UCSD-AML1 (cell line): ENCODE results near the gene C17orf107.
"Not testable (repeated sequence)": the region's sequence is repeated elsewhere in the genome, so short reads cannot be mapped to it uniquely, and the experiment has no call there.

Experiments
- DNase-seq: peaks from one replicate; lab custom pipeline; 2025; ENCODE audit not compliant: unreplicated experiment; lab: John Stamatoyannopoulos, UW

The C17orf107 gene

DNA sequence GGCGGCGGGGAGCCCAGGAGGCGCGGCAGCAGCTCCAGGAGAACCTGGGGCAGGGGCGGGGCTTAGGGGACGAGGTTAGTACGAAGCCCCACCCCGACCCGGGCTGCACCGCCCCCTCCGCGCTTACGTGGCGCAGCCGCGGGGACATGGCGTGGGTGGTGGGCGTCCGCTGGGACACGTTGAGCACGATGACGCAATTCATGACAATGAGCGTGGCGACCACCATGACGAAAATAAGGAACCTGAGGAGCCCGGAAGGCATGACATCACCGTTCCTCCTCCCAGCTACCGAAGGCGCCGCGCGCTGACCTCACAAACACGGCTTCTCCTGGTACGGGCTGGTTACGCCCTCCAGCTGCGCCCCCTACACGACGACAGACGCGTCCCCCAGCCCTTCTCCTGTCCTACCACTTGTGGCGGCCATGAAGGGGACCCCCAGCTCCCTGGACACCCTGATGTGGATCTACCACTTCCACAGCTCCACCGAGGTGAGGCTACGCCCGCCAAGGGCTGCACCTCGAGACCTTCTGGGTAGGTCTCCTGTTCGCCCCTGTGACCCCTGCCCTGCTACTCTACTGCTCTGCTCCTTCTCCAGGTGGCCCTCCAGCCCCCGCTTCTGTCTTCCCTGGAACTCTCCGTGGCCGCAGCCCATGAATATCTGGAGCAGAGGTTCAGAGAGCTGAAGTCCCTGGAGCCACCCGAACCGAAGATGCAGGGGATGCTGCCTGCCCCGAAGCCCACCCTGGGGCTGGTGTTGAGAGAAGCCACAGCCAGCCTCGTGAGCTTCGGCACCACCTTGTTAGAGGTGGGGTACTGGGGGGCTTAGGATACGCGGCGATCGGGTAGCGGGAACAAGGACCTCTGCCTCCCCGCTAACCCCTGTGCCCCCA lies at the start of gene C17orf107:
C17orf107 (plus strand) TSS at position 196 of the 890 bp plus-strand sequence; CDS start at position 423, 227 bp downstream.
- no peak for DNase-seq

- DNase-seq: no peak
Observed at GRCh38 chr17:4850246-4850645, 49.1 kb upstream of the C17orf107 start.

DNA sequence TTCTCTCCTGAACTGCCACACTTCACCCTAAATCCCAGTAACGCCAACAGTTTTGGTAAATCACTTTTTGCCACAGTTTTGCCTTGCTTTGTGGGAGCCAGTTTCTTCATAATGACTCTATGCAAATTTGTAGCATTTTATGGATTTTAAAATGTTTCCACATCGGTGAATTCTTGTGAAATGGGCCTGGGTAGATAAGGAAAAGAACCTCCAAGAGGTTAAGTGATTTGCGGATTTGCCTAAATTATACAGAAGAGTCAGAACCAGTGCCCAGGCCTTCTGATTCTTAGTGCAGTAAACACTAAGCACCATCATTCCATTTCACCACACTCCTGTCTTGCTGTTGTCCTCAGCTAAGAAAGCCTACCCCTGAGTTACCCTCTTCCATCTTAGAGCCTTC lies 48.3 kb upstream of the C17orf107 start:
- DNase-seq: no peak

DNA sequence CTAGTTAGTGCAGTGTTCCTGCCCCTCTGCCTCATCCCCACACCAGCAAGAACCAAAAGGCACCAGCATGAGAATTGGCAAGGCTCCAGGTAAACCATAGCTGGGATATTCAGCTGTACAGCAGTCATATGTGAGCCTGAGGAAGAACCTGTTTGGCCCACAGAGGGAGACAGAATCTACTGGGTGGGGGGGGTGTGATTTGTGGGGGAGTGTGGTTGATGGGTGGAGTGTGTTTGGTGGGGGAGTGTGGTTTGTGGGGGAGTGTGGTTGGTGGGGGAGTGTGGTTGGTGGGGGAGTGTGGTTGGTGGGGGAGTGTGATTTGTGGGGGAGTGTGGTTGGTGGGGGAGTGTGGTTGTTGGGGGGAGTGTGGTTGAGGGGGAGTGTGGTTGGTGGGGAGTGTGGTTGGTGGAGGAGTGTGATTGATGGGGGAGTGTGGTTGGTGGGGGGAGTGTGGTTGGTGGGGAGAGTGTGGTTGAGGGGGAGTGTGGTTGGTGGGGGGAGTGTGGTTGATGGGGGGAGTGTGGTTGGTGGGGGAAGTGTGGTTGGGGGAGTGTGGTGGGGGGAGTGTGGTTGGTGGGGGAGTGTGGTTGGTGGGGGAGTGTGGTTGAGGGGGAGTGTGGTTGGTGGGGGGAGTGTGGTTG lies 46.6 kb upstream of the C17orf107 start:
- DNase-seq: no peak

DNA sequence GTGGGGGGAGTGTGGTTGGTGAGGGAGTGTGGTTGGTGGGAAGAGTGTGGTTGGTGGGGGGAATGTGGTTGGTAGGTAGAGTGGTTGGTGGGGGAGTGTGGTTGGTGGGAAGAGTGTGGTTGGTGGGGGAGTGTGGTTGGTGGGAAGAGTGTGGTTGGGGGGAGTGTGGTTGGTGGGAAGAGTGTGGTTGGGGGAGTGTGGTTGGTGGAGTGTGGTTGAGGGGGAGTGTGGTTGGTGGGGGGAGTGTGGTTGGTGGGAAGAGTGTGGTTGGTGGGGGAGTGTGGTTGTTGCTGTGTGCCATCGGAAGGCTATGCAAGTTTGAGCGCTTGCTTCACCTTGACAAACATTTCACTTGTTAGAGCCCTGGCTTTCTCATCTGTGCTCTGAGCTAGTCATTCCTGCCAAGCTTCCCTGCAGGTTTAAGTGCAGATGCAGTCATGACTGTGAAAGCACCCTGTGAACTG lies 46.1 kb upstream of the C17orf107 start:
- no peak for DNase-seq

DNA sequence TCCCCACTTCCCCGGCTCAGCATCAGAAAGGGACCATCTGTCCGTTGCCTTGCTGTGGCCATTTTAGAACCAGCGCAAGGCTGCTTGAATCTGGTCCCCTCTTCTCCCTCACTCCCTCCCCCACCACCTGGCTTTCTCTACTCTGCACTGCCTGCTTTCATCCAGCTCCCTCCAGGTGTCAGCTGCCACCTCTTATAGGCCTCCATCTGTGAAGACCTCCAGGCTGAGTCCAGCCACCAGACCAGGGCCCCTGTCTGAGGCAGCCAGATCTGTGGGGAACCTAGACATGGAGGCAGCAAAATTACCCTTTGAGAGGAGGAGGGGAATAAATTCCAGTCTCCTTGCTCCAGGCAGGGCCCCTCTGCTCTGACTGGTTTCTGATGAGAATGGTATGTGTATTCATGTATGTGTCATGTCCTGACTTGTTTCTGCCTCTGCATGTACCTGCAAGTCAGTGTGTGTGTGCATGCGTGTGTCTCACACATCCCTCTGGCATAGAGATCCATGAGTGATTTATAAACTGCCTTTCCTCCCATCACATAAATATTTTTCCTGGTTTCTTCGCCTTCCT lies 45.1 kb upstream of the C17orf107 start:
- no peak for DNase-seq

DNA sequence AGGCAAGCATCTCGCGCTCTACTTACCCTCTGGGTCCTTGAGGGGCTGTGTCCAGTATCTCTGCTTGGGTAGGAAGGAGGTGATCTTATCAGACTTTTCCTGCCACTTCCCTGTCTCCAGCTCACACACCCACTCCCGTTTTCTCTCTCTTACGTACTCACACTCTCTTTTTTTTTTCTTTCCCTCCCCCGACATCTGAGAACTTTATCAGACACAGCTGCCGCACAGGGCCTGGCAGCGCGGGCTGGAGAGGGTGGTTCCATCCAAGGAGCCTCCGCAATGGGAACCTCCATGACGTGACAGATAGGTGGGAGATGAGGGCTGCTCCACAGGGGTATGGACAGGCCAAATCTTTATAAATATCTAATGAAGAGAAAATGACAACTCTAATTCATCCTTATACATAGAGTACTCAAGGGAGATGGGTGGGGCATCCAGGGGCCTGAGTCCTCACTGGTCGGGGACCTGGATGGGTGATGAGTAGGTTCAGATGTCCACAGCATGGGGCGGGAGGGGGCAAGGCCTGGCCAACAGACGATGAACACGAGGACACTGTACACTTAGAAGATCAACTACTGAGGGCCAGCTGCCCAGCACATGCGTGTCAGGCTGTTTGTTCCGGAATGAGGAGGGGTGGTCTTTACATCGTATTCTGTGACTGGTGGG lies 42.9 kb upstream of the C17orf107 start:
- no peak for DNase-seq

DNA sequence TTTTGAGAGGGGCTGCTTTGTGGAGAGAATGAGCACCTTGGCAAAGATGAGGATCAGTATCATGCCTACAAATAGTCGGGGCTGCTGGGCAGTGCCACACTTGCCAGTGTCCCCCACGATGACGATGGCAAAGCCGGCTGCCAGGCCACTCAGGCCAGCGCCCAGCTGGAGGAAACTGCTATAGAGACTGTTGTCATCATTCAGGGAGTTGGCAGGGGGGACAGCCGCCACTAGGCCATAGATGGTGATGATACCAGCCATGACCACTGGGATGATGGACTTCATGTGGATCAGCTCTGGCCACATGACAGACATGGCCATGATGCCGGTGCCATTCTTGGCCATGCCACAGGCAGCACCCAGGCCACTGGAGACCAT lies 42.4 kb upstream of the C17orf107 start:
- DNase-seq: no peak

- not testable (repeated sequence) for DNase-seq
Observed at GRCh38 chr17:4857347-4857746, 42.0 kb upstream of the C17orf107 start.

GRCh38 chr17:4858068-4858881 lies 41.1 kb upstream of the C17orf107 start:
- DNase-seq: no peak

DNA sequence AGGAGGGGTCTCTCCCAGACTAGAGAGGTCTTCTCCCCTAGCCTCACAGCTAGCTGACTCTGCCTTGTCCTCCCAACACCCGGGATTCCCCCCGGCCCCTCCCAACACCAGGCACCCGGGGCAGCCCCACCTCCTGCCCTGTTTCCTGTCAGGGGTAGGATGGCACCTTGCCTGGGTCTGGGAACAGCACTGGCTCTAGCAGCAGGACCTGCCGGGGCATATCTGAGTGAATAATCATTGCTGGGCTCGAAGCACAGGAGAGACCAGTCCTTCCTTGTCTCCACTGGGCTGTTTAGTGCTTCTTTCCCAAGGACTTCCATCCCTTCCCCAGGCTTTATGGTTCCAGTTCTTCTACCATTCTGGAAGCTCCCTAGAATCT lies 40.5 kb upstream of the C17orf107 start:
- DNase-seq: no peak

GRCh38 chr17:4859816-4860625 lies 39.3 kb upstream of the C17orf107 start:
- no peak for DNase-seq

DNA sequence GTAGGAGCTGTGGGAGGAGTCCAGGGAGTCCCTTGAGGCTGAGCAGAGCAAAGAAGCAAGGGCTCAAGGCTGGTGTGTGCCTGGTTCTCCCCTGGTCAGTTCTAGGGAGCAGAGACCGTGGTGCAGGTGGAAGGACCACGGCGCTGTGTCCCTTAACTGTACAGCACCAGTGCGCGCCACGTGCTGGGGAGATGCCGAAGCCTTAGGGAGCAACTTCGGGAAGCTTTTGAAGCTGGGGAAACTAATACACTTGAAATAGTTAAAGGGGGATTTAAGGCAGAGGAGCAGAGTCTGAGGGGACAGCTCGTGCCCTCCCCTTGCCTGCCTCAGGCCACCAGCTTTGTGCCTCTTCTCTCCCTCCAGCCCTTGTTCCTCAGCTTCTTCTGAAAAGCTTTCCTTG lies 38.7 kb upstream of the C17orf107 start:
- DNase-seq: no peak

GRCh38 chr17:4861052-4861451 lies 38.3 kb upstream of the C17orf107 start:
- no peak for DNase-seq

- DNase-seq: no peak
Observed at GRCh38 chr17:4862720-4863119, 36.6 kb upstream of the C17orf107 start.

DNA sequence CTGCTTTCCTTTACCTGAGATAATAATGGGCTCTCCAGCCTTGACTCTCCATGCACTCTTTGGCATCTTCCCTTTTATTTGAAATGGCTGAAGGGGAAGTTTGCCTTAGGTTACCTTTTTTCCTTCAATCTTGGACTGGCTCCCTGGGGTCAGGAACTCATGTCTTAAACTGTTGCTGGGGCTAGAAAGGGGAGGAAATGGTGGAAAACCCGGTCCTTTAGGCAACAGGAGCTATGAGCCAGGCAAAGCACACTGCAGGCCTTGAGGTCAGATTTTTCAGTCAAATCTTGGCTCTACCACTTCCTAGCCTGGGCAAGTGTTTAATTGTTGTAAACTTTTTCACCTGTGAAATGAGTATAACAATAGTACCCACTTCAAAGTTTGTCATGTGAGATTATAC lies 36.0 kb upstream of the C17orf107 start:
- DNase-seq: no peak

DNA sequence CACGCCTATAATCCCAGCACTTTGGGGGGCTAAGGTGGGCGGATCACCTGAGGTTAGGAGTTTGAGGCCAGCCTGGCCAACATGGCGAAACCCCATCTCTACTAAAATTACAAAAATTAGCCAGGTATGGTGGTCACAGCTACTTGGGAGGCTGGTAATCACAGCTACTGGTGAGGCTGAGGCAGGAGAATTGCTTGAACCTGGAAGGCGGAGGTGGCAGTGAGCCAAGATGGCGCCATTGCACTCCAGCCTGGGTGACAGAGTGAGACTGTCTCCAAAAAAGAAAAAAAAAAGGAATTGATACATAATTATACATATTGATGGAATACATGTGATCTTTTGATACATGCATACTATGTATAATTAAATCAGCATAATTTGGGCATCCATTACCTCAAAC lies 31.8 kb upstream of the C17orf107 start:
- DNase-seq: not testable (repeated sequence)

DNA sequence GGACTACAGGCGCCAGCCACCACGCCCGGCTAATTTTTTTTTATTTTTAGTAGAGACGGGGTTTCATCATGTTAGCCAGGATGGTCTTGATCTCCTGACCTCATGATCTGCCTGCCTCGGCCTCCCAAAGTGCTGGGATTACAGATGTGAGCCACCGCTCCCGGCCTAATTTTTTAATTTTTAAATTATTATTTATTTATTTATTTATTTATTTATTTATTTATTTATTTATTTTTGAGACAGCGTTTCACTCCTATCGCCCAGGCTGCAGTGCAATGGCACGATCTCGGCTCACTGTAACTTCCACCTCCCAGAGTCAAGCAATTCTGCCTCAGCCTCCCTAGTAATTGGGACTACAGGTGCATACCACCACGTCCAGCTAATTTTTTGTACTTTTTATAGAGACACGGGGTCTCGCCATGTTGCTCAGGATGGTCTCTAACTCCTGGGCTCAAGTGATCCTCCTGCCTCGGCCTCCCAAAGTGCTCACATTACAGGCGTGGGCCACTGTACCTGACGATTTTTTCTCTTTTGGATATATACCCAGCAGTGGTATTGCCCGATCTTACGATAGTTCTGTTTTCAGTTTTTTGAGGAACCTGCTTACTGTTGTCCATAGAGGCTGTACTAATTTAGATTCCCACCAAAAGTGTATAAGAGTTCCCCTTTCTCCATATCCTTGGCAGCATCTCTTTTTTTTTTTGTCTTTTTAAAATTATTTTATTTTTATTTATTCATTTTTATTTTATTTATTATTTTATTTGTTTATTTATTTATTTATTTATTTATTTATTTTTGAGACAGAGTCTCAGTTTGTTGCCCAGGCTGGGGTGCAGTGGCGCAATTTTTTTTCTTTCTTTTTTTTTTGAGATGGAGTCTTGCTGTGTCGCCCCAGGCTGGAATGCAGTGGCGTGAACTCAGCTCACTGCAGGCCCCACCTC lies 30.0 kb upstream of the C17orf107 start:
- not testable (repeated sequence) for DNase-seq

GRCh38 chr17:4870855-4871254 lies 28.5 kb upstream of the C17orf107 start:
- no peak for DNase-seq
